ENCODE data around the gene ZNF385C. TPM values are rescaled to one million over a fixed set of nuclear protein-coding genes. Genes with fewer than 3 reads are reported as not detected.
A peak's percentile ranks its signal among the peaks of the same experiment; 100 is the strongest.

Gene ZNF385C
- total RNA-seq, 1 experiment from 2014 or later = 1.1 TPM

- Histone ChIP-seq H3K27me3 (ENCODE audit: insufficient read depth, low read length) (no peaks in the 10 kb centered on the region), H3K36me3 (ENCODE audit: control insufficient read depth in 1 of 2, insufficient read depth in 2 of 2, low read length in 2 of 2) (peaks cover 7 to 9% of the 10 kb centered on the region in 2 experiments; a peak in 2 of 4 replicates), H3K79me2 (ENCODE audit: insufficient read depth, low read length) (peaks cover 43% of the 10 kb centered on the region), H3K27ac (ENCODE audit: low read depth, low read length) (peak within 1 kb of the TSS; percentile 73), H3K4me3 (replicated peaks in 1 of 2; ENCODE audit: low read depth in 1 of 2, low read length in 2 of 2) (peak within 1 kb of the TSS; percentile 96), H4K20me1 (ENCODE audit: insufficient read depth) (no peaks in the 10 kb centered on the region), H2AFZ (ENCODE audit: low read depth, low read length, poor library complexity, severe bottlenecking) (peak within 1 kb of the TSS; percentile 58), H3K9ac (ENCODE audit: low read length) (peak within 1 kb of the TSS; percentile 95), H3K4me2 (ENCODE audit: low read length) (peak within 1 kb of the TSS; percentile 82), H3K4me1 (ENCODE audit: control insufficient read depth in 1 of 2, insufficient read depth in 2 of 2, low read length in 2 of 2) (peaks cover 24 to 44% of the 10 kb centered on the region in 2 experiments), H3K9me3 (ENCODE audit: control insufficient read depth in 1 of 2, insufficient read depth in 1 of 2, low read depth in 1 of 2, low read length in 2 of 2) (no peaks in the 10 kb centered on the region), H3K9me2 (ENCODE audit: insufficient read depth) (no peaks in the 10 kb centered on the region)
- DNase-seq (ENCODE audit: low read depth, low spot score) = peak; percentile 76
- intact Hi-C loops (cut with micrococcal nuclease) = loop anchor here (5.0 to 10.0 kb wide), 2 partner anchors 52 to 505 kb away; partner anchors contain the start of gene CNP
- ChIA-PET CTCF (interaction anchor here (0.6 to 4.0 kb wide), 9 partner anchors 9 to 101 kb away, joined by 3 to 16 read pairs (median 4); partner anchors contain the start of genes CNP and KAT2A), POLR2A (interaction anchor here (0.8 to 1.8 kb wide), 7 partner anchors 9 to 403 kb away, joined by 3 to 8 read pairs (median 3); partner anchors contain the start of gene CAVIN1), RAD21 (ENCODE audit: low non-redundant PET in 1 of 2, low total read pairs in 2 of 2, uncharacterized antibody in 2 of 2, unreplicated experiment in 2 of 2) (interaction anchor here (1.1 to 1.3 kb wide), 2 partner anchors 53 to 54 kb away, joined by 3 to 5 read pairs; partner anchors contain the start of gene CNP (in 2 of the 2))
- peak; percentile 77 for ATAC-seq
- no TSS peak for BruUV-seq (replicated peaks)
- 0 out of 2 replicates have a peak, but pooled peaks have one; percentile 72 for TF ChIP-seq CBX3 (IDR thresholded peaks at IDR 0.05; ENCODE audit: low read depth)
- TF ChIP-seq POLR2A (IDR thresholded peaks at IDR 0.05; ENCODE audit: borderline replicate concordance, extremely low read depth, insufficient read depth, insufficient read length) = peak; percentile 69
- no peak for TF ChIP-seq JUND (IDR thresholded peaks at IDR 0.05)
- TF ChIP-seq TCF7L2 (IDR thresholded peaks at IDR 0.05; ENCODE audit: borderline replicate concordance, extremely low read depth, insufficient read depth, insufficient read length) = peak; percentile 19
- no peak for TF ChIP-seq FOSL1 (IDR thresholded peaks at IDR 0.05; ENCODE audit: low read depth)
- peak; percentile 57 to 91 (median 84); a peak in 5 of 6 replicates for TF ChIP-seq CTCF (IDR thresholded peaks at IDR 0.05 in 2 of 3, conservative IDR thresholded peaks at IDR 0.05 in 1 of 3; ENCODE audit: borderline replicate concordance in 1 of 3, insufficient read depth in 1 of 3, low read depth in 2 of 3, low read length in 2 of 3)
- TF ChIP-seq ELF1 (IDR thresholded peaks at IDR 0.05; ENCODE audit: borderline replicate concordance, low read depth) = no peak; the same call in 1 of the 2 replicates
- TF ChIP-seq ZBTB33 (IDR thresholded peaks at IDR 0.05; ENCODE audit: extremely low read depth, insufficient replicate concordance, low read length) = peak; percentile 66
- peak; percentile 24; the same call in 1 of the 2 replicates for TF ChIP-seq ZFX (IDR thresholded peaks at IDR 0.05)
- TF ChIP-seq SIN3A (IDR thresholded peaks at IDR 0.05; ENCODE audit: low read depth) = peak; percentile 21; the same call in 1 of the 2 replicates
- no peak for TF ChIP-seq REST (IDR thresholded peaks at IDR 0.05; ENCODE audit: low read depth)
- TF ChIP-seq EGR1 (IDR thresholded peaks at IDR 0.05; ENCODE audit: low read depth) = peak; percentile 83
- no peak; the same call in 1 of the 2 replicates for TF ChIP-seq SRF (IDR thresholded peaks at IDR 0.05; ENCODE audit: low read depth)
- peak; percentile 84 for TF ChIP-seq POLR2AphosphoS5 (IDR thresholded peaks at IDR 0.05; ENCODE audit: low read depth, low read length)
- no peak for TF ChIP-seq EZH2 (IDR thresholded peaks at IDR 0.05)
- no peak for TF ChIP-seq ZNF274 (IDR thresholded peaks at IDR 0.05; ENCODE audit: low read depth, low read length)
- TF ChIP-seq ATF3 (IDR thresholded peaks at IDR 0.05) = no peak
Observed at GRCh38 chr17:42019509-42020404, 78.5 kb downstream of the ZNF385C start, which contains the start of gene NKIRAS2. Gene NKIRAS2, plus strand, starts transcription at chr17:42020090. Its CDS starts 1,488 bp downstream, at chr17:42021578.
